22Rv1 (cell line): Measurements from ENCODE around the gene CHST15.
A peak's percentile ranks its signal among the peaks of the same experiment; 100 is the strongest.

Experiments
- ZFX ChIP-seq: fragments of 450-650 bp; IDR thresholded peaks from 2 replicates; pipeline ENCODE4 v1.6.1; 2017; ENCODE audit warnings: antibody characterized with exemption, borderline replicate concordance
- TF ChIP-seq, protein P1 (sequence below): fragments of 450-650 bp; IDR thresholded peaks from 2 replicates; pipeline ENCODE4 v1.5.1; 2017; ENCODE audit warnings: mild to moderate bottlenecking

- TF ChIP-seq, protein P1, sequence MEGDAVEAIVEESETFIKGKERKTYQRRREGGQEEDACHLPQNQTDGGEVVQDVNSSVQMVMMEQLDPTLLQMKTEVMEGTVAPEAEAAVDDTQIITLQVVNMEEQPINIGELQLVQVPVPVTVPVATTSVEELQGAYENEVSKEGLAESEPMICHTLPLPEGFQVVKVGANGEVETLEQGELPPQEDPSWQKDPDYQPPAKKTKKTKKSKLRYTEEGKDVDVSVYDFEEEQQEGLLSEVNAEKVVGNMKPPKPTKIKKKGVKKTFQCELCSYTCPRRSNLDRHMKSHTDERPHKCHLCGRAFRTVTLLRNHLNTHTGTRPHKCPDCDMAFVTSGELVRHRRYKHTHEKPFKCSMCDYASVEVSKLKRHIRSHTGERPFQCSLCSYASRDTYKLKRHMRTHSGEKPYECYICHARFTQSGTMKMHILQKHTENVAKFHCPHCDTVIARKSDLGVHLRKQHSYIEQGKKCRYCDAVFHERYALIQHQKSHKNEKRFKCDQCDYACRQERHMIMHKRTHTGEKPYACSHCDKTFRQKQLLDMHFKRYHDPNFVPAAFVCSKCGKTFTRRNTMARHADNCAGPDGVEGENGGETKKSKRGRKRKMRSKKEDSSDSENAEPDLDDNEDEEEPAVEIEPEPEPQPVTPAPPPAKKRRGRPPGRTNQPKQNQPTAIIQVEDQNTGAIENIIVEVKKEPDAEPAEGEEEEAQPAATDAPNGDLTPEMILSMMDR: peak; percentile 92
- no peak for TF ChIP-seq ZFX
Observed at GRCh38 chr10:123994417-123995081, 98.8 kb downstream of the CHST15 start.
